HepG2 (cell line): ENCODE results near the gene SETD1B. TPM values are rescaled to one million over a fixed set of nuclear protein-coding genes. Genes with fewer than 3 reads are reported as not detected.

ENCODE experiments used
- AFF4 ChIP-seq: sonication (generic); formaldehyde crosslinking; IDR thresholded peaks from 2 replicates; pipeline ENCODE4 v1.4.0; 2020; ENCODE audit warnings: missing genetic modification reagents
- CTCF ChIP-seq: sonication (generic); formaldehyde crosslinking; IDR thresholded peaks from 2 replicates; pipeline ENCODE4 v1.5.0; 2020; ENCODE audit warnings: mild to moderate bottlenecking, missing genetic modification reagents, moderate library complexity
- ETV6 ChIP-seq: sonication (generic); formaldehyde crosslinking; conservative IDR thresholded peaks from 2 replicates; pipeline ENCODE4 v1.4.0; 2020; ENCODE audit warnings: missing genetic modification reagents
- HMGA1 ChIP-seq: sonication (generic); formaldehyde crosslinking; conservative IDR thresholded peaks from 2 replicates; pipeline ENCODE4 v1.4.0; 2020; ENCODE audit warnings: missing genetic modification reagents
- HNRNPLL ChIP-seq: fragments of 200-400 bp; formaldehyde crosslinking; IDR thresholded peaks from 2 replicates; pipeline ENCODE4 v1.6.1; 2017; ENCODE audit warnings: mild to moderate bottlenecking, low read depth, low read length; ENCODE audit not compliant: poor library complexity, severe bottlenecking
- IKZF4 ChIP-seq: sonication (generic); formaldehyde crosslinking; IDR thresholded peaks from 2 replicates; pipeline ENCODE4 v1.5.1; 2020; ENCODE audit warnings: borderline replicate concordance, mild to moderate bottlenecking, low read depth, missing genetic modification reagents; ENCODE audit errors: not compliant biosample characterization
- KMT2B ChIP-seq: IDR thresholded peaks from 2 replicates; pipeline ENCODE4 v1.6.1; 2016; ENCODE audit warnings: missing genetic modification reagents, missing compliant biosample characterization
- RFXANK ChIP-seq: IDR thresholded peaks from 2 replicates; pipeline ENCODE4 v1.6.1; 2016
- TARDBP ChIP-seq: sonication (generic); formaldehyde crosslinking; IDR thresholded peaks from 2 replicates; pipeline ENCODE4 v1.8.0; 2022; ENCODE audit warnings: mild to moderate bottlenecking, missing genetic modification reagents
- ZBTB3 ChIP-seq: sonication (generic); formaldehyde crosslinking; IDR thresholded peaks from 2 replicates; pipeline ENCODE4 v1.4.0; 2020; ENCODE audit warnings: low read depth, mild to moderate bottlenecking, moderate library complexity, missing genetic modification reagents, borderline replicate concordance
- ZNF143 ChIP-seq: sonication (generic); formaldehyde crosslinking; IDR thresholded peaks from 2 replicates; pipeline ENCODE4 v1.4.0; 2020; ENCODE audit warnings: missing genetic modification reagents
- ZNF34 ChIP-seq: sonication (generic); formaldehyde crosslinking; IDR thresholded peaks from 2 replicates; pipeline ENCODE4 v1.4.0; 2020; ENCODE audit warnings: mild to moderate bottlenecking, missing genetic modification reagents, borderline replicate concordance
- ZNF567 ChIP-seq: sonication (generic); formaldehyde crosslinking; IDR thresholded peaks from 2 replicates; pipeline ENCODE4 v1.8.1; 2023; ENCODE audit warnings: mild to moderate bottlenecking, missing genetic modification reagents, borderline replicate concordance
- ZNF75D ChIP-seq: sonication (generic); formaldehyde crosslinking; IDR thresholded peaks from 2 replicates; pipeline ENCODE4 v1.8.1; 2023; ENCODE audit warnings: missing genetic modification reagents, mild to moderate bottlenecking, borderline replicate concordance
- ZNF761 ChIP-seq: sonication (generic); formaldehyde crosslinking; conservative IDR thresholded peaks from 2 replicates; pipeline ENCODE4 v1.4.0; 2020; ENCODE audit warnings: mild to moderate bottlenecking, missing genetic modification reagents
- polyA plus RNA-seq, 8 experiments: library from polyadenylated mRNA; depleted of rRNA in 3 of 8; stranded (reverse) in 7 of 8; unstranded in 1 of 8; fragments of >200 nt; fragmentation: Illumina TruSeq in 4 of 8; extraction: Trizol in 4 of 8; gene quantifications; 2 replicates each; pipeline versions ENCODE4 v1.2.1 to v1.2.3, GENCODE V29; 2011 to 2016; ENCODE audit warnings: low read depth in 4 of 8, missing spikeins in 1 of 8, mixed read lengths in 1 of 8; ENCODE audit not compliant: insufficient read depth in 1 of 8
- total RNA-seq, 5 experiments: library from RNA; depleted of rRNA; stranded (reverse); fragments of >200 nt; fragmentation: Illumina TruSeq; extraction: Trizol; gene quantifications; 2 replicates each; pipeline ENCODE4 v1.2.3, GENCODE V29; 2016; ENCODE audit warnings: low read depth in 1 of 5
- TF ChIP-seq, protein P1 (sequence below): sonication (generic); formaldehyde crosslinking; IDR thresholded peaks from 2 replicates; pipeline ENCODE4 v1.8.0; 2022; ENCODE audit warnings: missing genetic modification reagents, low read depth, mild to moderate bottlenecking, borderline replicate concordance
- TF ChIP-seq, protein P2 (sequence below): sonication (generic); formaldehyde crosslinking; IDR thresholded peaks from 2 replicates; pipeline ENCODE4 v1.4.0; 2020; ENCODE audit warnings: missing genetic modification reagents, borderline replicate concordance

The SETD1B gene
- total and polyA plus RNA-seq, 2 of the 13 experiments (the other 11 are each of a cell fraction or from before 2014, with no cell fraction given), result 1.1 to 1.4 TPM

DNA sequence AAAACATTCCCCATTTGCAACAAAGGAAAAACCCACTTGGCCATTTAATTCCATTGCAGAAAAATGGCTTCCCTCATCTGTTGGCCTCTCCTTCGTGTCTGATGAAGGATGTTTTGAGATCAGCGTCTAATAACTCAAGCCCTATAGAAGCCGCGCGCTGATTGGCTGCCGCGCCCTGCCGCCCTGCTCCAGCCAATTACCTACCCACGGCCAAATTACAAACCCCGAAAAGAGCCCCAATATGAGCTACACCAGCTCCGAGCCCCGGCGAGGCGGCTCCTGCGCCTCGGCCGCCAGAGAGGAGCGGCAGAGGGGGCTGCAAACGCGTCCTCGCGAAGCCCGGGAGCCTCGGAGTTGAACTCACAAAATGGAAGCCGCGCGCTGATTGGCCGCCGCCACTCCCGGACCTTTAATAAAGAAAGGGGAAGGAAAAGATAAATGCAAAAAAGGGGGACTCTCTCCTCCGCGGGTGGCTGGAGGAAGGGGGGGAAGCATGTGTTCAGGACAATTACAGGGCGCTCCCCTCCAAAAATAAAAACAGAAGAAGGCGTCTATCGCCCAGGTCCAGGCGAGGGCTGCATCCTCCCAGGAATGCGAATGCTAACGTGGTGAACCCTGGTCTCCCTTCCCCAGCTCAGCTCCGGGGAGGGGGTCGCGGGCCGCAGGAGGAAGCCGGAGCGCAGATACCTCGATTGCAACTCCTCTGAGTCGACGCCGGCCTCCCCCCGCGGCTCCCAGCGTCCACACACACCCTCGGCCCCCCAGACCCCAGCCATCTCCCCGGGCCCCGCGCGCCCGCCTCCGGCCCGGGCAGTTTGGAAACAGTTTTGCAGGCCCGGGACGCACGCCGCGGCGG is 738 bp upstream of the SETD1B start (continued):
- TF ChIP-seq AFF4 (CRISPR knock-in tag), result peak; percentile 77; the same call in 1 of the 2 replicates
- 0 out of 2 replicates have a peak, but pooled peaks have one; percentile 53 for TF ChIP-seq ZBTB3 (CRISPR knock-in tag)
- TF ChIP-seq ZNF761 (CRISPR knock-in tag), result no peak
- no peak; the same call in 1 of the 2 replicates for TF ChIP-seq TARDBP (CRISPR knock-in tag)
- TF ChIP-seq HMGA1 (CRISPR knock-in tag), result no peak
- 0 out of 2 replicates have a peak, but pooled peaks have one; percentile 26 for TF ChIP-seq ETV6 (CRISPR knock-in tag)
- 0 out of 2 replicates have a peak, but pooled peaks have one; percentile 55 for TF ChIP-seq RFXANK
- TF ChIP-seq, protein P1, sequence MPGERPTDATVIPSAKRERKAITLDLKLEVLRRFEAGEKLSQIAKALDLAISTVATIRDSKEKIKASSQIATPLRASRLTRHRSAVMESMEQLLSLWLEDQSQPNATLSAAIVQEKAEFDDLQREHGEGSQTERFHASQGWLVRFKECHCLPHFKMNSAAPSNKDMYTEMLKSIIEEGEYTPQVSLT (CRISPR knock-in tag), result no peak
- 0 out of 2 replicates have a peak, but pooled peaks have one; percentile 25 for TF ChIP-seq KMT2B (CRISPR knock-in tag)
- 0 out of 2 replicates have a peak, but pooled peaks have one; percentile 49 for TF ChIP-seq ZNF567 (CRISPR knock-in tag)
- peak; percentile 17; the same call in 1 of the 2 replicates for TF ChIP-seq CTCF (CRISPR knock-in tag)
- TF ChIP-seq, protein P2, sequence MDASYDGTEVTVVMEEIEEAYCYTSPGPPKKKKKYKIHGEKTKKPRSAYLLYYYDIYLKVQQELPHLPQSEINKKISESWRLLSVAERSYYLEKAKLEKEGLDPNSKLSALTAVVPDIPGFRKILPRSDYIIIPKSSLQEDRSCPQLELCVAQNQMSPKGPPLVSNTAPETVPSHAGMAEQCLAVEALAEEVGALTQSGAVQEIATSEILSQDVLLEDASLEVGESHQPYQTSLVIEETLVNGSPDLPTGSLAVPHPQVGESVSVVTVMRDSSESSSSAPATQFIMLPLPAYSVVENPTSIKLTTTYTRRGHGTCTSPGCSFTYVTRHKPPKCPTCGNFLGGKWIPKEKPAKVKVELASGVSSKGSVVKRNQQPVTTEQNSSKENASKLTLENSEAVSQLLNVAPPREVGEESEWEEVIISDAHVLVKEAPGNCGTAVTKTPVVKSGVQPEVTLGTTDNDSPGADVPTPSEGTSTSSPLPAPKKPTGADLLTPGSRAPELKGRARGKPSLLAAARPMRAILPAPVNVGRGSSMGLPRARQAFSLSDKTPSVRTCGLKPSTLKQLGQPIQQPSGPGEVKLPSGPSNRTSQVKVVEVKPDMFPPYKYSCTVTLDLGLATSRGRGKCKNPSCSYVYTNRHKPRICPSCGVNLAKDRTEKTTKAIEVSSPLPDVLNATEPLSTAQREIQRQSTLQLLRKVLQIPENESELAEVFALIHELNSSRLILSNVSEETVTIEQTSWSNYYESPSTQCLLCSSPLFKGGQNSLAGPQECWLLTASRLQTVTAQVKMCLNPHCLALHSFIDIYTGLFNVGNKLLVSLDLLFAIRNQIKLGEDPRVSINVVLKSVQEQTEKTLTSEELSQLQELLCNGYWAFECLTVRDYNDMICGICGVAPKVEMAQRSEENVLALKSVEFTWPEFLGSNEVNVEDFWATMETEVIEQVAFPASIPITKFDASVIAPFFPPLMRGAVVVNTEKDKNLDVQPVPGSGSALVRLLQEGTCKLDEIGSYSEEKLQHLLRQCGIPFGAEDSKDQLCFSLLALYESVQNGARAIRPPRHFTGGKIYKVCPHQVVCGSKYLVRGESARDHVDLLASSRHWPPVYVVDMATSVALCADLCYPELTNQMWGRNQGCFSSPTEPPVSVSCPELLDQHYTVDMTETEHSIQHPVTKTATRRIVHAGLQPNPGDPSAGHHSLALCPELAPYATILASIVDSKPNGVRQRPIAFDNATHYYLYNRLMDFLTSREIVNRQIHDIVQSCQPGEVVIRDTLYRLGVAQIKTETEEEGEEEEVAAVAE (CRISPR knock-in tag), result peak; percentile 98
- TF ChIP-seq ZNF34 (CRISPR knock-in tag), result 0 out of 2 replicates have a peak, but pooled peaks have one; percentile 54
- TF ChIP-seq ZNF75D (CRISPR knock-in tag), result no peak
- TF ChIP-seq ZNF143 (CRISPR knock-in tag), result no peak
- peak; percentile 30 for TF ChIP-seq IKZF4
- TF ChIP-seq HNRNPLL, result peak; percentile 76
